Skin epidermis (tissue), 12 donors: ENCODE results near the gene SYNE4.
A peak's percentile ranks its signal among the peaks of the same experiment; 100 is the strongest.
"Not testable (repeated sequence)": the region's sequence is repeated elsewhere in the genome, so short reads cannot be mapped to it uniquely, and the experiment has no call there.

Experiments
- H3K27ac ChIP-seq, 21 experiments: fragments of 200-600 bp; sonication (generic) in 11 of 21; one replicate each; pipeline ENCODE4 v1.5.0; 2020; ENCODE audit warnings: mild to moderate bottlenecking in 3 of 21, inconsistent platforms in 2 of 21, moderate library complexity in 2 of 21
- H3K4me3 ChIP-seq, 7 experiments: fragments of 200-600 bp; sonication (generic) in 2 of 7; one replicate each; pipeline ENCODE4 v1.5.0; 2020; ENCODE audit warnings: inconsistent platforms in 2 of 7, mild to moderate bottlenecking in 2 of 7, moderate library complexity in 1 of 7

SYNE4 gene

GRCh38 chr19:35992907-35993765 is 15.5 kb downstream of the SYNE4 start:
- H3K4me3 ChIP-seq: no peak overlapping the region
- peak overlapping the region in 1 of 21 experiments; percentile 41 for H3K27ac ChIP-seq

- H3K27ac ChIP-seq: no peak overlapping the region
- no peak overlapping the region for H3K4me3 ChIP-seq
Observed at GRCh38 chr19:35991731-35992450, 16.7 kb downstream of the SYNE4 start.

- Histone ChIP-seq H3K4me3 (no peak overlapping the region), H3K27ac (no peak overlapping the region)
Observed at GRCh38 chr19:35990771-35991730, 17.6 kb downstream of the SYNE4 start.

GRCh38 chr19:35990156-35990555 is 18.5 kb downstream of the SYNE4 start:
- Histone ChIP-seq H3K27ac (no peak overlapping the region), H3K4me3 (no peak overlapping the region)

GRCh38 chr19:35988824-35989223 is 19.8 kb downstream of the SYNE4 start:
- no peak overlapping the region for H3K4me3 ChIP-seq
- no peak overlapping the region for H3K27ac ChIP-seq

- no peak overlapping the region for H3K27ac ChIP-seq
- peak overlapping the region in 4 of 7 experiments; percentile 22 to 35 (median 26) for H3K4me3 ChIP-seq
Observed at GRCh38 chr19:35987571-35987896, 21.1 kb downstream of the SYNE4 start.

- peak overlapping the region; percentile 15 to 35 (median 22) for H3K4me3 ChIP-seq
- no peak overlapping the region for H3K27ac ChIP-seq
Observed at GRCh38 chr19:35986664-35987570, 21.7 kb downstream of the SYNE4 start.

GRCh38 chr19:35986111-35986510 is 22.5 kb downstream of the SYNE4 start:
- H3K27ac ChIP-seq: no peak overlapping the region
- no peak overlapping the region for H3K4me3 ChIP-seq

GRCh38 chr19:35983177-35983576 is 25.4 kb downstream of the SYNE4 start:
- no peak overlapping the region for H3K27ac ChIP-seq

GRCh38 chr19:35980997-35981396 is 27.6 kb downstream of the SYNE4 start:
- H3K27ac ChIP-seq, H3K4me3 ChIP-seq: not testable (repeated sequence)

More at GRCh38 chr19:35983177-35983576, 25.4 kb downstream of the SYNE4 start:
- H3K4me3 ChIP-seq: no peak overlapping the region

GRCh38 chr19:35978832-35979365 is 29.7 kb downstream of the SYNE4 start:
- H3K4me3 ChIP-seq: no peak overlapping the region
- H3K27ac ChIP-seq: no peak overlapping the region

GRCh38 chr19:35978271-35978670 is 30.3 kb downstream of the SYNE4 start:
- H3K4me3 ChIP-seq: no peak overlapping the region

GRCh38 chr19:35977446-35978222 is 31.0 kb downstream of the SYNE4 start:
- no peak overlapping the region for H3K27ac ChIP-seq
- no peak overlapping the region for H3K4me3 ChIP-seq

More at GRCh38 chr19:35978271-35978670, 30.3 kb downstream of the SYNE4 start:
- no peak overlapping the region for H3K27ac ChIP-seq

GRCh38 chr19:35975608-35976214 is 32.9 kb downstream of the SYNE4 start:
- H3K27ac ChIP-seq: no peak overlapping the region
- H3K4me3 ChIP-seq: no peak overlapping the region

- H3K4me3 ChIP-seq: no peak overlapping the region
- H3K27ac ChIP-seq: no peak overlapping the region
Observed at GRCh38 chr19:35973487-35973886, 35.1 kb downstream of the SYNE4 start.

- no peak overlapping the region for H3K27ac ChIP-seq
- no peak overlapping the region for H3K4me3 ChIP-seq
Observed at GRCh38 chr19:35966771-35967170, 41.8 kb downstream of the SYNE4 start.

- Histone ChIP-seq H3K27ac (no peak overlapping the region), H3K4me3 (no peak overlapping the region)
Observed at GRCh38 chr19:35963514-35963913, 45.1 kb downstream of the SYNE4 start.
